ENCODE measurements around the gene ZNF213. TPM values are rescaled to one million over a fixed set of nuclear protein-coding genes. Genes with fewer than 3 reads are reported as not detected.
A peak's percentile ranks its signal among the peaks of the same experiment; 100 is the strongest.
"Not testable (repeated sequence)": the region's sequence is repeated elsewhere in the genome, so short reads cannot be mapped to it uniquely, and the experiment has no call there.

The ZNF213 gene
- total RNA-seq, 2 experiments from 2014 or later, result 1.6 to 2.2 TPM

GRCh38 chr16:3175157-3176093 lies 40.6 kb downstream of the ZNF213 start:
- peak overlapping the region; percentile 45 for H3K4me3 Mint-ChIP-seq
- no peaks in the 10 kb centered on the region for H3K9me3 Mint-ChIP-seq
- H3K4me1 Mint-ChIP-seq (ENCODE audit: low read depth), result peaks cover 42% of the 10 kb centered on the region
- no peak overlapping the region for H3K27ac ChIP-seq (ENCODE audit: low read depth in 1 of 2, low read length in 2 of 2)
- H3K36me3 ChIP-seq (ENCODE audit: insufficient read depth, low read length), result no peaks in the 10 kb centered on the region
- intact Hi-C loops (cut with DNase I, micrococcal nuclease), result no loop called here
- peak in 1 of 14 experiments; percentile 35 for DNase-seq
- H3K27me3 ChIP-seq (ENCODE audit: control insufficient read depth in 1 of 2, insufficient read depth in 2 of 2, low read length in 2 of 2), result peaks cover 76 to 87% of the 10 kb centered on the region in 2 experiments
- peaks cover 41% of the 10 kb centered on the region for H3K4me1 ChIP-seq (ENCODE audit: insufficient read depth, low read length)
- ChIA-PET CTCF (no interaction called here), POLR2A (interaction anchor here (0.7 to 1.0 kb wide), 2 partner anchors 8 to 13 kb away, joined by 3 read pairs; no protein-coding TSS in a partner anchor)
- ATAC-seq (ENCODE audit: poor library complexity), result no peak
- H3K9me3 ChIP-seq (ENCODE audit: control insufficient read depth in 1 of 2, insufficient read depth in 1 of 2, low read length in 2 of 2), result peaks cover 0 to 17% of the 10 kb centered on the region in 2 experiments
- H3K27ac Mint-ChIP-seq, result no peak overlapping the region
- no peaks in the 10 kb centered on the region for H3K36me3 Mint-ChIP-seq (ENCODE audit: low read depth)
- peaks cover 84% of the 10 kb centered on the region for H3K27me3 Mint-ChIP-seq
- TF ChIP-seq, protein P1, sequence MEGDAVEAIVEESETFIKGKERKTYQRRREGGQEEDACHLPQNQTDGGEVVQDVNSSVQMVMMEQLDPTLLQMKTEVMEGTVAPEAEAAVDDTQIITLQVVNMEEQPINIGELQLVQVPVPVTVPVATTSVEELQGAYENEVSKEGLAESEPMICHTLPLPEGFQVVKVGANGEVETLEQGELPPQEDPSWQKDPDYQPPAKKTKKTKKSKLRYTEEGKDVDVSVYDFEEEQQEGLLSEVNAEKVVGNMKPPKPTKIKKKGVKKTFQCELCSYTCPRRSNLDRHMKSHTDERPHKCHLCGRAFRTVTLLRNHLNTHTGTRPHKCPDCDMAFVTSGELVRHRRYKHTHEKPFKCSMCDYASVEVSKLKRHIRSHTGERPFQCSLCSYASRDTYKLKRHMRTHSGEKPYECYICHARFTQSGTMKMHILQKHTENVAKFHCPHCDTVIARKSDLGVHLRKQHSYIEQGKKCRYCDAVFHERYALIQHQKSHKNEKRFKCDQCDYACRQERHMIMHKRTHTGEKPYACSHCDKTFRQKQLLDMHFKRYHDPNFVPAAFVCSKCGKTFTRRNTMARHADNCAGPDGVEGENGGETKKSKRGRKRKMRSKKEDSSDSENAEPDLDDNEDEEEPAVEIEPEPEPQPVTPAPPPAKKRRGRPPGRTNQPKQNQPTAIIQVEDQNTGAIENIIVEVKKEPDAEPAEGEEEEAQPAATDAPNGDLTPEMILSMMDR (IDR thresholded peaks at IDR 0.05), result no peak
- no peak overlapping the region for H3K4me3 ChIP-seq (ENCODE audit: low read length)

DNA sequence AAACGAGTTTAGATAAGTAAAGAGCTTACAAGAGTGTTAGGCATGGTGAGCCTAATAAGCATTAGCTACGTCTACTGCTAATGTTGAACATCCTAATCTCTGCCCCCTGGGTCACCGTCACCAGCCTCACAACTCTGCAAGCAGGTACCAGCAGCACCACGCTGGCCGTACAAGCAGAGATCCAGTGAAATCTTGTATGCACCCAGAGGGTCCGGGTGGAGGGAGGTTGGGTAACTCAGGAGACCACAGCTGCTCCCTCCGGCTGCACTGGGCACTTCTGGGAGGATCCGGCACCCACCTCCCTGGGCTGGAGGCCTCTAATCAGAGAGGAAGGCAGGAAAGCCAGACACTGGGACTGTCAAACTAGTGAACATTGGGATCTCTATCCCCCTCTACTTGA lies 44.8 kb downstream of the ZNF213 start:
- H3K27ac ChIP-seq (ENCODE audit: low read depth in 1 of 2, low read length in 2 of 2), result no peak overlapping the region
- DNase-seq, result no peak
- peaks cover 39% of the 10 kb centered on the region for H3K4me1 Mint-ChIP-seq (ENCODE audit: low read depth)
- TF ChIP-seq, protein P1 (IDR thresholded peaks at IDR 0.05), result no peak
- no peak overlapping the region for H3K27ac Mint-ChIP-seq
- H3K9me3 Mint-ChIP-seq, result peaks cover 4% of the 10 kb centered on the region
- CTCF ChIA-PET, result interaction anchor here (1.0 kb wide), 1 partner anchor 51 kb away, joined by 3 read pairs; no protein-coding TSS in a partner anchor
- H3K36me3 Mint-ChIP-seq (ENCODE audit: low read depth), result no peaks in the 10 kb centered on the region
- no peak for ATAC-seq (ENCODE audit: poor library complexity)
- POLR2A ChIA-PET, result no interaction called here
- peaks cover 80 to 93% of the 10 kb centered on the region in 2 experiments for H3K27me3 ChIP-seq (ENCODE audit: control insufficient read depth in 1 of 2, insufficient read depth in 2 of 2, low read length in 2 of 2)
- H3K27me3 Mint-ChIP-seq, result peaks cover 94% of the 10 kb centered on the region
- no peaks in the 10 kb centered on the region for H3K36me3 ChIP-seq (ENCODE audit: insufficient read depth, low read length)
- intact Hi-C loops (cut with DNase I, micrococcal nuclease), result loop anchor here (5.0 to 10.0 kb wide), 2 partner anchors 85 to 278 kb away; no protein-coding TSS in a partner anchor
- H3K4me3 ChIP-seq (ENCODE audit: low read length), result no peak overlapping the region
- peaks cover 31% of the 10 kb centered on the region for H3K4me1 ChIP-seq (ENCODE audit: insufficient read depth, low read length)
- no peak overlapping the region for H3K4me3 Mint-ChIP-seq
- H3K9me3 ChIP-seq (ENCODE audit: control insufficient read depth in 1 of 2, insufficient read depth in 1 of 2, low read length in 2 of 2), result peaks cover 0 to 37% of the 10 kb centered on the region in 2 experiments

GRCh38 chr16:3180445-3180878 lies 45.6 kb downstream of the ZNF213 start:
- intact Hi-C loops (cut with DNase I, micrococcal nuclease), result loop anchor here (5.0 to 10.0 kb wide), 2 partner anchors 84 to 277 kb away; no protein-coding TSS in a partner anchor
- Mint-ChIP-seq H3K4me1 (ENCODE audit: low read depth) (peaks cover 38% of the 10 kb centered on the region), H3K9me3 (peaks cover 4% of the 10 kb centered on the region), H3K27me3 (peaks cover 93% of the 10 kb centered on the region), H3K36me3 (ENCODE audit: low read depth) (no peaks in the 10 kb centered on the region), H3K27ac (no peak overlapping the region), H3K4me3 (no peak overlapping the region)
- no peak overlapping the region for H3K4me3 ChIP-seq (ENCODE audit: low read length)
- TF ChIP-seq, protein P1 (IDR thresholded peaks at IDR 0.05), result no peak
- H3K36me3 ChIP-seq (ENCODE audit: insufficient read depth, low read length), result no peaks in the 10 kb centered on the region
- CTCF ChIA-PET, result interaction anchor here (1.0 kb wide), 1 partner anchor 51 kb away, joined by 3 read pairs; no protein-coding TSS in a partner anchor
- peaks cover 0 to 29% of the 10 kb centered on the region in 2 experiments for H3K9me3 ChIP-seq (ENCODE audit: control insufficient read depth in 1 of 2, insufficient read depth in 1 of 2, low read length in 2 of 2)
- POLR2A ChIA-PET, result no interaction called here
- H3K27ac ChIP-seq (ENCODE audit: low read depth in 1 of 2, low read length in 2 of 2), result no peak overlapping the region
- H3K27me3 ChIP-seq (ENCODE audit: control insufficient read depth in 1 of 2, insufficient read depth in 2 of 2, low read length in 2 of 2), result peaks cover 77 to 85% of the 10 kb centered on the region in 2 experiments
- DNase-seq (no peak), ATAC-seq (ENCODE audit: poor library complexity) (no peak)
- H3K4me1 ChIP-seq (ENCODE audit: insufficient read depth, low read length), result peaks cover 22% of the 10 kb centered on the region

DNA sequence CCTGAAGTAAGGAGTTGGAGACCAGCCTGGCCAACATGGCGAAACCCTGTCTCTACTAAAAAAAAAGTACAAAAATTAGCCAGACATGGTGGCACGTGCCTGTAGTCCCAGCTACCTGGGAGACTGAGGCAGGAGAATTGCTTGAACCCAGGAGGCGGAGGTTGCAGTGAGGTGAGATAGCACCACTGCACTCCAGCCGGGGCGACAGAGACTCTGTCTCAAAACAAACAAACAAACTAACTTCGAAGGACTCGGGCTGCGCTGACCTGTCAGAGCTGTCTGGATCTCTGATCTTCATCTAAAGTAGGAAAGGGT lies 47.4 kb downstream of the ZNF213 start:
- Histone ChIP-seq H3K27me3 (ENCODE audit: control insufficient read depth in 1 of 2, insufficient read depth in 2 of 2, low read length in 2 of 2) (peaks cover 68 to 75% of the 10 kb centered on the region in 2 experiments), H3K9me3 (ENCODE audit: control insufficient read depth in 1 of 2, insufficient read depth in 1 of 2, low read length in 2 of 2) (peaks cover 0 to 34% of the 10 kb centered on the region in 2 experiments), H3K4me1 (ENCODE audit: insufficient read depth, low read length) (peaks cover 23% of the 10 kb centered on the region)
- ChIA-PET CTCF (interaction anchor here (1.1 to 2.0 kb wide), 2 partner anchors 16 to 26 kb away, joined by 3 to 5 read pairs; no protein-coding TSS in a partner anchor), POLR2A (interaction anchor here (1.4 to 3.9 kb wide), 4 partner anchors 11 to 275 kb away, joined by 3 to 26 read pairs (median 10); partner anchors contain the start of gene ZNF263)
- not testable (repeated sequence) for H3K9me3 Mint-ChIP-seq; H3K4me3 ChIP-seq (ENCODE audit: low read length); H3K36me3 ChIP-seq (ENCODE audit: insufficient read depth, low read length); ATAC-seq (ENCODE audit: poor library complexity); DNase-seq; H3K27ac ChIP-seq (ENCODE audit: low read depth in 1 of 2, low read length in 2 of 2); H3K36me3 Mint-ChIP-seq (ENCODE audit: low read depth); H3K27ac Mint-ChIP-seq
- intact Hi-C loops (cut with DNase I, micrococcal nuclease), result loop anchor here (5.0 to 10.0 kb wide), 2 partner anchors 83 to 275 kb away; no protein-coding TSS in a partner anchor
- H3K4me3 Mint-ChIP-seq, result peak overlapping the region; percentile 77
- H3K4me1 Mint-ChIP-seq (ENCODE audit: low read depth), result peaks cover 30% of the 10 kb centered on the region
- H3K27me3 Mint-ChIP-seq, result peaks cover 91% of the 10 kb centered on the region
